Gastroesophageal sphincter (tissue), 3 donors: ENCODE measurements around the gene WDR5.

Experiments used
- EP300 ChIP-seq: sonication (generic); formaldehyde crosslinking; IDR thresholded peaks from one replicate; pipeline ENCODE4 v1.6.1; 2017; ENCODE audit warnings: antibody characterized with exemption, mild to moderate bottlenecking
- TF ChIP-seq, protein P1 (sequence below), 4 experiments: fragments of 200-600 bp in 2 of 4; fragments of 450-650 bp in 2 of 4; sonication (generic) in 1 of 4; IDR thresholded peaks; one replicate each; pipeline ENCODE4 v1.5.1; 2017 to 2019; ENCODE audit warnings: antibody characterized with exemption in 4 of 4, mild to moderate bottlenecking in 2 of 4, moderate library complexity in 2 of 4

DNA sequence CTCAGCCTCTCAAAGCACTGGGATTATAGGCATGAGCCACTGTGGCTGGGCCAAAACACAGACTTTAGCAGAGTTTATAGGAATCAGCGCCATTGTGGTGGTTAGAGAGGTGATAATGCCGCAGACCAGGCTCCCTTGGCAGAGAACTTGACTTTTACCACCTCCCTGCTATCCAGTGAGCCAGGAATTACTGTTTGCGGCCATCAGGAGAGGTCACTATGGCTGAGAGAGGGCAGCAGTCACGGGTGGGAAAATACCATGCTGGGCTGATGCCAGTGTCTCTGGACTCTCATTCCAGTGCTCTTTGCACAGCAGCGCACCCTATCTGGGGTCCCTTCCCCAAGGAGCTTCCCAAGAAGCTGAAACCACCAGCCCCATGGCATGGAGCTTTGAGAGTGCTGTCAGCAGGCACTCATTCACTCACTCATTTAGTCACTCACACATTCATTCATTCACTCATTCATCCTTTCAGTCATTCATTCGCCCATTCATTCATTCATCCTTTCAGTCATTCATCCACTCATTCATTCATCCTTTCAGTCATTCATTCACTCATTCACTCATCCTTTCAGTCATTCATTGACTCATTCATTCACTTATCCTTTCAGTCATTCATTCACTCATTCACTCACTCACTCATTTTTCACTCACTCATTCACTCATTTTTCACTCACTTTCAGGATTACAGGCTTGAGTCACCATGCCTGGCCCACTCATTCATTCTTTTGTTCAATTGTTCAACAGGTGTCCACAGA, 55.8 kb downstream of the WDR5 start:
- TF ChIP-seq EP300, result no peak
- TF ChIP-seq, protein P1, sequence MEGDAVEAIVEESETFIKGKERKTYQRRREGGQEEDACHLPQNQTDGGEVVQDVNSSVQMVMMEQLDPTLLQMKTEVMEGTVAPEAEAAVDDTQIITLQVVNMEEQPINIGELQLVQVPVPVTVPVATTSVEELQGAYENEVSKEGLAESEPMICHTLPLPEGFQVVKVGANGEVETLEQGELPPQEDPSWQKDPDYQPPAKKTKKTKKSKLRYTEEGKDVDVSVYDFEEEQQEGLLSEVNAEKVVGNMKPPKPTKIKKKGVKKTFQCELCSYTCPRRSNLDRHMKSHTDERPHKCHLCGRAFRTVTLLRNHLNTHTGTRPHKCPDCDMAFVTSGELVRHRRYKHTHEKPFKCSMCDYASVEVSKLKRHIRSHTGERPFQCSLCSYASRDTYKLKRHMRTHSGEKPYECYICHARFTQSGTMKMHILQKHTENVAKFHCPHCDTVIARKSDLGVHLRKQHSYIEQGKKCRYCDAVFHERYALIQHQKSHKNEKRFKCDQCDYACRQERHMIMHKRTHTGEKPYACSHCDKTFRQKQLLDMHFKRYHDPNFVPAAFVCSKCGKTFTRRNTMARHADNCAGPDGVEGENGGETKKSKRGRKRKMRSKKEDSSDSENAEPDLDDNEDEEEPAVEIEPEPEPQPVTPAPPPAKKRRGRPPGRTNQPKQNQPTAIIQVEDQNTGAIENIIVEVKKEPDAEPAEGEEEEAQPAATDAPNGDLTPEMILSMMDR (IDR thresholded peaks at IDR 0.05), result no peak
